A673 (cell line): ENCODE data around the gene SHMT1. TPM values are rescaled to one million over a fixed set of nuclear protein-coding genes. Genes with fewer than 3 reads are reported as not detected.

Source experiments
- BruUV-seq: library from RNA; stranded (reverse); fragments of 400-500 nt; replicated peaks from 2 replicates; lab custom pipeline; 2021; lab: Mats Ljungman, UMichigan
- CTCF ChIA-PET: fragments of 300-600 bp; sonication (Branson Sonifier 250); formaldehyde crosslinking; loops from one replicate; lab custom pipeline; 2022; ENCODE audit warnings: antibody characterized with exemption; lab: Charles Lee
- POLR2A ChIA-PET: fragments of 300-600 bp; sonication (Branson Sonifier 250); formaldehyde crosslinking; loops from one replicate; lab custom pipeline; 2022; ENCODE audit warnings: antibody characterized with exemption; ENCODE audit not compliant: low non-redundant PET; lab: Charles Lee
- DNase-seq: peaks from one replicate; pipeline ENCODE4 v3.0.0-alpha.2; 2015; ENCODE audit warnings: low spot score
- H3K27ac ChIP-seq: fragments of 200-600 bp; sonication (generic); 2 replicates; pipeline ENCODE4 v1.5.1; 2016; ENCODE audit warnings: mixed run types, low read depth, mild to moderate bottlenecking, mixed read lengths, antibody characterized with exemption, low read length; ENCODE audit not compliant: poor library complexity, severe bottlenecking
- H3K27me3 ChIP-seq: fragments of 200-600 bp; sonication (generic); replicated peaks from 2 replicates; pipeline ENCODE4 v1.6.1; 2017; ENCODE audit warnings: mixed run types, low read depth, mild to moderate bottlenecking, mixed read lengths, antibody characterized with exemption, low read length; ENCODE audit not compliant: insufficient read depth, poor library complexity
- H3K36me3 ChIP-seq: fragments of 200-600 bp; sonication (generic); 2 replicates; pipeline ENCODE4 v1.6.1; 2016; ENCODE audit warnings: mixed run types, mild to moderate bottlenecking, mixed read lengths, antibody characterized with exemption, low read length; ENCODE audit not compliant: insufficient read depth, poor library complexity, severe bottlenecking
- H3K4me1 ChIP-seq: fragments of 200-600 bp; sonication (generic); 2 replicates; pipeline ENCODE4 v1.6.1; 2017; ENCODE audit warnings: mixed run types, mild to moderate bottlenecking, mixed read lengths, antibody characterized with exemption, low read length; ENCODE audit not compliant: insufficient read depth, poor library complexity, severe bottlenecking
- H3K4me3 ChIP-seq: fragments of 200-600 bp; sonication (generic); 2 replicates; pipeline ENCODE4 v1.5.1; 2016; ENCODE audit warnings: low read depth, mixed run types, mild to moderate bottlenecking, mixed read lengths, low read length; ENCODE audit not compliant: poor library complexity, severe bottlenecking
- H3K9me3 ChIP-seq: fragments of 200-600 bp; sonication (generic); 2 replicates; pipeline ENCODE4 v1.6.1; 2016; ENCODE audit warnings: mixed run types, low read depth, mild to moderate bottlenecking, mixed read lengths, antibody characterized with exemption, low read length; ENCODE audit not compliant: poor library complexity, severe bottlenecking
- EZH2 ChIP-seq: fragments of 200-600 bp; sonication (generic); IDR thresholded peaks from 2 replicates; pipeline ENCODE4 v1.6.1; 2017; ENCODE audit warnings: borderline replicate concordance, low read depth, mild to moderate bottlenecking, mixed read lengths, antibody characterized with exemption, low read length; ENCODE audit not compliant: poor library complexity, severe bottlenecking
- intact Hi-C: fragments of 100-400 bp; cut with micrococcal nuclease; formaldehyde crosslinking; loops from one replicate; pipeline ENCODE4 v1.10.0; 2022; ENCODE audit not compliant: unreplicated experiment
- total RNA-seq: library from RNA; stranded (reverse); gene quantifications from 2 replicates; pipeline ENCODE4 v1.2.3, GENCODE V29; 2021
- TF ChIP-seq, protein P1 (sequence below): fragments of 300-800, 200-600 bp; sonication (generic); conservative IDR thresholded peaks from 2 replicates; pipeline ENCODE4 v1.5.1; 2017; ENCODE audit warnings: low read depth, mild to moderate bottlenecking, antibody characterized with exemption, low read length, moderate library complexity, mixed read lengths

The SHMT1 gene
- total RNA-seq, 1 experiment from 2014 or later = 54.0 TPM

DNA sequence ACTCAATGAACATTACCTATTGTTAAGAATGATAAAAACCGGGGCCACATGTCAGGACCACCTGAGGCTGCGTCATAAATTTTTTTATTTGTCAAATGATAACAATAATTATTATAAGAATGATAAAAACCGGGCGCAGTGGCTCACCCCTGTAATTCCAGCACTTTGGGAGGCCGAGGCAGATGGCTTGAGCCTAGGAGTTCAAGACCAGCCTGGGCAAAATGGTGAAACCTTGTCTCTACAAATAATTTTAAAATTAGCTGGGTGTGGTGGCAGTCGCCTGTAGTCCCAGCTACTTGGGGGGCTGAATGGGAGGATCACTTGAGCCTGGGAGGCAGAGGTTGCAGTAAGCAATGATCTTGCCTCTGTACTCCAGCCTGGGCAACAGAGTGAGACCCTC, 816 bp upstream of the SHMT1 start:
- no peak for DNase-seq
- intact Hi-C loops = loop anchor here (5.0 kb wide), 1 partner anchor 182 kb away; the partner anchor contains the start of gene ALKBH5
- CTCF ChIA-PET = no interaction called here
- H3K4me1 ChIP-seq = no peaks in the 10 kb centered on the region
- H3K9me3 ChIP-seq = no peaks in the 10 kb centered on the region
- H3K36me3 ChIP-seq = peaks cover 6% of the 10 kb centered on the region
- no peak for TF ChIP-seq EZH2
- POLR2A ChIA-PET = no interaction called here
- no peak overlapping the region for H3K4me3 ChIP-seq
- H3K27ac ChIP-seq = no peak overlapping the region
- no TSS peak for BruUV-seq
- no peaks in the 10 kb centered on the region for H3K27me3 ChIP-seq

DNA sequence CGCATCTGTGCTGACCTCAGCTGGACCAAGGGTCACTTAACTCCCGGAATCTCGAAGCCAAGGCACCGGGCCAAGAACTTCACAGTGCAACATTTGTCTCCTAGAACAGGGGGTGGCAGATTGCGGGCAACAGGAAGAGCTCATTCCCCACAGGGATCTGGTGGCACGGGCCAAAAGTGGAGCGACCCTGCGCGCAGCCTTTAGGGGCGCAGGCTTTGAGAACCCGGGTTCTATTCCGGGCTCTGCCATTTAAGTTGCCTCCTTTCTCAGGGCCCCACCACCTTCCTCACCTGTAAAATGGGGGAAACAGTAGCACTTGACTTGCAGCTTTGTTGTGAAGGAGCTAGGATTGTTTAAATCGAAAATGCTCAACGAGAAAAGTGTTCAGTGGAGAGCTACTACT, 651 bp downstream of the SHMT1 start:
- Histone ChIP-seq H3K27ac (peak overlapping the region; percentile 80), H3K27me3 (no peaks in the 10 kb centered on the region), H3K36me3 (peaks cover 15% of the 10 kb centered on the region), H3K4me3 (peak overlapping the region; percentile 87), H3K4me1 (no peaks in the 10 kb centered on the region), H3K9me3 (no peaks in the 10 kb centered on the region)
- POLR2A ChIA-PET = interaction anchor here (0.6 kb wide), 1 partner anchor 62 kb away, joined by 4 read pairs; no protein-coding TSS in a partner anchor
- CTCF ChIA-PET = no interaction called here
- intact Hi-C loops = loop anchor here (5.0 kb wide), 1 partner anchor 180 kb away; the partner anchor contains the start of gene ALKBH5
- DNase-seq = peak; percentile 30
- TF ChIP-seq EZH2 = no peak
- TF ChIP-seq, protein P1, sequence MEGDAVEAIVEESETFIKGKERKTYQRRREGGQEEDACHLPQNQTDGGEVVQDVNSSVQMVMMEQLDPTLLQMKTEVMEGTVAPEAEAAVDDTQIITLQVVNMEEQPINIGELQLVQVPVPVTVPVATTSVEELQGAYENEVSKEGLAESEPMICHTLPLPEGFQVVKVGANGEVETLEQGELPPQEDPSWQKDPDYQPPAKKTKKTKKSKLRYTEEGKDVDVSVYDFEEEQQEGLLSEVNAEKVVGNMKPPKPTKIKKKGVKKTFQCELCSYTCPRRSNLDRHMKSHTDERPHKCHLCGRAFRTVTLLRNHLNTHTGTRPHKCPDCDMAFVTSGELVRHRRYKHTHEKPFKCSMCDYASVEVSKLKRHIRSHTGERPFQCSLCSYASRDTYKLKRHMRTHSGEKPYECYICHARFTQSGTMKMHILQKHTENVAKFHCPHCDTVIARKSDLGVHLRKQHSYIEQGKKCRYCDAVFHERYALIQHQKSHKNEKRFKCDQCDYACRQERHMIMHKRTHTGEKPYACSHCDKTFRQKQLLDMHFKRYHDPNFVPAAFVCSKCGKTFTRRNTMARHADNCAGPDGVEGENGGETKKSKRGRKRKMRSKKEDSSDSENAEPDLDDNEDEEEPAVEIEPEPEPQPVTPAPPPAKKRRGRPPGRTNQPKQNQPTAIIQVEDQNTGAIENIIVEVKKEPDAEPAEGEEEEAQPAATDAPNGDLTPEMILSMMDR = no peak
- BruUV-seq = TSS peak; percentile 58

DNA sequence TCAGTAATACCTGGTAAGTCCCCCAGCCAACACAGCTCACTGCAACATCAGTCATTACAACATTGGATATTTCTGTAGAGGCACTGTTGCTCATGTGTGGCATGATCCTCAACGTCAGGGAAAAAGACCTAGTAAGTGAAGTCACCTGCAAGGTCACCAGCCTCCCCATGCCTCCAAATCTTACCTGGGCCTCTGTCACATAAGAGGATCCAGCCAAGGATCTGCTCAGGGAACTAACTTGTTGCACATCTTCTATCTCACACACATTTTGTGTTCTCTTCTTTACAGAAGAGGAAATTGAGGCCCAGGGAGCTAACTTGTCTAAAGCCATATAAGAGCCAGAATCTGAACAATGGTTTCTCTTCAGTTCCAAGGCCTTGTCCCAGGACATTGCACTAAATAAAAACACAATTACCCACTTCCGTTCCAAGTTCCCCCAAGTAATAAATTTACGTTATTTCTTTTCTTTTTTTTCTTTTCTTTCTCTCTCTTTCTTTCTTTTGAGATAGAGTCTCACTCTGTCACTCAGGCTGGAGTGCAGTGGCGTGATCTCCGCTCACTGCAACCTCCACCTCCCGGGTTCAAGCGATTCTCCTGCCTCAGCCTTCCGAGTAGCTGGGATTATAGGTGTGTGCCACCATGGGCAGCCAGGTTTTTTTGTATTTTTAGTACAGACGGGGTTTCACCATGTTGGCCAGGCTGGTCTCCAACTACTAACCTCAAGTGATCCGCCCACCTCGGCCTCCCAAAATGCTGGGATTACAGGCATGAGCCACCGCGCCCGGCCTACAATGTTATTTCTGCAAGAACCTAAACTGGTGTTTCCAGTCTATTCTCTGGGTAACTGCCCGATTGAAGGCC, 1.3 kb downstream of the SHMT1 start:
- Histone ChIP-seq H3K27ac (peak overlapping the region; percentile 80), H3K27me3 (no peaks in the 10 kb centered on the region), H3K4me3 (peak overlapping the region; percentile 87), H3K4me1 (no peaks in the 10 kb centered on the region), H3K36me3 (peaks cover 15% of the 10 kb centered on the region), H3K9me3 (no peaks in the 10 kb centered on the region)
- CTCF ChIA-PET = no interaction called here
- no TSS peak for BruUV-seq
- intact Hi-C loops = loop anchor here (5.0 kb wide), 1 partner anchor 180 kb away; the partner anchor contains the start of gene ALKBH5
- TF ChIP-seq, protein P1 = no peak
- no peak for TF ChIP-seq EZH2
- DNase-seq = no peak
- POLR2A ChIA-PET = interaction anchor here (0.5 to 0.6 kb wide), 2 partner anchors 61 to 124 kb away, joined by 3 to 4 read pairs; no protein-coding TSS in a partner anchor
